GM21381 (cell line): Measurements from ENCODE around the gene MPZL3.
A peak's percentile ranks its signal among the peaks of the same experiment; 100 is the strongest.

ENCODE experiments used
- ATAC-seq: cut with Tn5 transposase; IDR thresholded peaks from one replicate; pipeline ENCODE4 v1.9.1; 2021; ENCODE audit warnings: mild to moderate bottlenecking, moderate library complexity; ENCODE audit not compliant: unreplicated experiment

Gene MPZL3

DNA sequence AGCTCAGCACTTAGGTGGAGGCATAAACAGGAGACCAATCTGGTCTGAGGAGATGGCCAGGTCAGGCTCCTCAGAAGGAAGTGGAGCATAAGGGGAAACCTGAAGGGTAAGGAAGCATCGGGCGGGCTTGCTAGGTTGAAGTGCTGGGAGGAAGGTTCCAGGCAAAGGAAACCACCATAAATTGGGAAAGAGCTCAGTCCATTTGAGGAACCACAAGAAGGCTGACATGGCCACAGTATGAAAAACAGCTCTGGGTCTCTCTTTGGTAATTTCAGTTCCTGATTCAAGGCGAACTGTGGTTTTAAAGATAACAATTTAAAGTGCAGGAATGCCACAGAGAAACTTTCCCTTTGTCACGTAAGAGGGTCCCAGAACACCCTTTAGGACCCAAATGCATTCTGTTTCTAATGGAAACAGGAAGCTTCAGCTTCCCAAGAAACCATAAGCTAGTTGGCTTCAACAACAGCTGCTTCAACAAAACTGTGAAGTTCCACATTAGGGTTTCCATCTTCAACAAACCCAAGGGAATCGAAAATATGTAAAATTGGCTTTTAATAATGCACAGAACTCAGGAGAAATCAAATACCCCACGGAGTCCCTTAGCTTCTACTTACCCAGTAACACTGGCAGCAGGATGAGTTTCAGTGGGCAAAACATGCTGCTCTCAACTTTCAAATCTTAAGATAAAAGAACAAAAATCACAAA lies 37.8 kb downstream of the MPZL3 start:
- no peak for ATAC-seq

DNA sequence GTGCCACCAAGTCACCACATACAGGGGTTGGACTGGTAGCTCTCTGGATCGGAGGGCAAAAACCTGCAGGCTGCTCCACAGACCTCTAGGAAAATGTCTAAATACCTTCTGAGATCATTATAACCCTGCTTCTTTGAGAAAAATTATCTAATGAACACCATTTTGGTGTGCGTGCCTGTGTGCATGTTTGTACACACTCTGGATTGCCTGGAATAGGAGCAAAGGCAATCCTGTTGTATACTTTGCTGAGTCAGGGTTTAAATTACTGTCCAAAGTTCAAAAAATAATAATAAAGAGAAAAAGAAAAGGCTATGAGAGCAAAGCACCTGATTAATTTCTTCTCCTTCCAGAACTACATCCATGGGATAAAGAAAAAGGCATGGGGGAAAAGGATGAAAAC lies 38.4 kb downstream of the MPZL3 start:
- ATAC-seq: no peak

DNA sequence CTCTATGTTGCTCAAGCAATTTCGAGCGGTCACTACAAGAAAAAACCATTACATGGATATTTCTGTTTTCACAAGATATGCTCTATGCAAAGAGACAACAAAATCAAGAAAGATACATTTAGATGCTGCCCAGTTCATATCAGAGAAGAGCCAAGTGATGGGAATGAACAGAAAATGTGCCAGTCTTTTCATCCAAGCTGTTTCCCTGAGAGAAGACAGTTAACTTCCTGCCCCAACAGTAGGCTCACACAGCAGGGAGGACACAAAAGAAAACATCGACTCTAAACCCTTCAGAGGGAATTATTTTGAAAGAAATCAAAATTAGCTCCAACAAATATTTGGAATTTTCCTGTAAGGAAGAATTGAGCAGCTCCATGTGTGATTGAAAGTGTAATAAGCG lies 39.0 kb downstream of the MPZL3 start:
- no peak for ATAC-seq

DNA sequence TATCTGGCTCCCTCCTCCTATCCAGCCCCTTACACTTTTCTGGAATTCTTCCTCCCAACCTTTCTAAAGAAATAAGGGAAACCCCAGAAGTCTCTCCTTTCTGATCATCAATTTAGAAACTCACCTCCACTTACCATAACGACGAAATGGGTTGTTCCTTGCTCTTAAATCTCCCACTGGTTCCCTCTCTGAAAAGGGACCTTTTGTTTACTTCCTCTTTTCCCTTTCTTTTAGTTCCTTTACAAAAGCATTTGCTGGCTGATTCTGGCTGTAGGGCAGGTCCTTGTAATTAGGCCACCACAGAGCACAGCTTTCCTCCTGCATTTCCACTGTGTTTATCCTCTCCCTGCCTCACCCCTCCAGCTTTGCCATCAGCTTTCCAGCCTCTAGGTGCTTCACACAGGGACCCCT lies 39.4 kb downstream of the MPZL3 start:
- ATAC-seq: no peak

DNA sequence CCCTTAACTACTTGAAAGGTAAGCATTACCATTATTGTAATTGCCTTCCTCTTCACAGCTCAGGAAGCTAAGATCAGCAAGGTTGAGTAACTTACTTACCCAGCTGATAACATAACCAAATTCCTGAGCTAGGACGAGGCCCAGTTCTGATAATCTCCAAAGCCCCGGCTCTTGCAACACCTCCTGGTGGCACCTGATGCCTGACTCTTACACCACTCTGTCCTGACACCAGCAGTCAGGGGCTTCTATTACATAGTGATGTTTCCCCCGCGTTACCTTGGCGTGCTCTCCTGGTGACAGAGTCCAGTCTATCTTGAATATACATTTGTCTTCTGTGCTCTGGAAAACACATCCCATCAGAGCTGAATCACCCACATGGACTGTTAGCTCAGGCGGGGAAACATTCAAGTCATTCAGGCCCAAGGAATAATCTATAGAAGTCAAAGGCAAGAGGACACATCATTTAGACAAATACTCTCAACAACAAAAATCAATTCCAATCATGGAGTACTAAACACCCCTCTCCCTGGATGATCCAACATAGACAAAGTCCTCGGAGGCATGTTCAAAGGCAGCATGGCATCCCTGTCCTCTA lies 39.9 kb downstream of the MPZL3 start:
- ATAC-seq: no peak

DNA sequence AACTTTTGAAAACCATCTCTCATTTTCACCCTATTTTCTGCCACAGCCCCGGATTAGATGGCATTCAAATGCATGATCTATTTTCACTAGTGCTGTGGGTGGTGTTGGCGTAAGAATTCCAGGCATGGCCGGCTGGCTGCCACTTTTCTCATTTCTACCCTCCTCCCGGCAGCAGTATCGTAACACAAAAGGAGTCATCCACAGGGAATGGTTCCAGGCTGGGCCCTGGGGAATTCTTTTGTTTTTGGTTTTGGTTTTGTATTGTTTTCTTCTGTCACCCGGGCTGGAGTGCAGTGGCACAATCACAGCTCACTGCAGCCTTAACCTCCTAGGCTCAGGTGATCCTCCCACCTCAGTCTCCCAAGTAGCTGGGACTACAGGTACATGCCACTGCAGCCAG lies 41.2 kb downstream of the MPZL3 start:
- no peak for ATAC-seq

DNA sequence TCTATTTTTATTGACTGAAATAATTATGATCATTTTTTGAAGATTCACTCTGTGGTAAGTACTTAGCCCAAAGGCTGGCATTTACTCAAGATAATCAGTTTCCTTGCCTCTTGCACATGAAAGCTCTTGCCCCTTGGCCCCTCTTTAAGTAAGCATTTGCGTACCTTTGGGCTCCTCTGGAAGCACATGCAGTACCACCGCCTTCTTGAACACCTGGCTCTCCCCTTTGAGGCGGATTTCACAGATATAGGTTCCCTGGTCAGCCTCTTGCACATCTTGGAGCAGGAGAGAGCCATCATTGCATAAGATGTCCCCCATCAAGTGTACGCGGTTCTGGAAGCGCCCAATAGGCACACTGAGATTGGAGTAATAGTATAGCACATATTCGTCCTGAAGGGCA lies 41.8 kb downstream of the MPZL3 start:
- no peak for ATAC-seq

DNA sequence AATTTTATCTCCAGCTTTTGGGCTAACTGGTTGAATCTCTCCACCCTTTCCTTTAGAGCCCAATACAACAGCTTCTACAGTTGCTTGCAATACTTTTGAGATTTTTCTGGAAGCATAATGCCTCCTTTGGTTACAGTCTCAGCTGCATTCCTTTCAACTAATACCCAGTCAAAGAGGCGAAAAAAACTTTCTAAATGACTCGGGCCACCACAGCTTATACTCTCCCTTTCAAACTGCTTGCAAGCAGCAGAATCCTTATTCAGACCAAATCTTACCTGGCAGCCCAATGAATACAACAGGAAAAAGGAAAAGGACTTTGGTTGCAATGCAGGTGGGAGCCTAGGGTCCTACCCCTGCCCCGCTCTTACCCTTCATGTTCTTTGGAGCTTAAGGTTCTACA lies 43.1 kb downstream of the MPZL3 start:
- no peak for ATAC-seq

DNA sequence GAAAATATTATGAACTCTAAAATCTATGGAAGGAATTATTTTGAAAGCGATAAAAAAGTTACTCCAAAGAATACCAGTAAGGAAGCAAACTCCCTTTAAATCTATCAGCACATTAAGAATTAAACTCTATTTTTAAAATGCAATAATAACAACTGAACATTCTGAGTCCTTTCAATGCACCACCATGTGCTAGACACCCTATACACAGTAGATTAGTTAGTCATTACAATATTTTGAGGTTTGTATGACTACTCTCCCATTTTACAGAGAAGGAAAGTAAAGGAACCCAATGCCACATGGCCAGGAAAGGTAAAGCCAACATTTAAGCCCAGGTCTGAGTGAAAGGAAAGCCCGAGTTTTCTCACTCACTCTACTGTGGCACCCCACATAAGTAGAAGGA lies 45.1 kb downstream of the MPZL3 start:
- no peak for ATAC-seq

DNA sequence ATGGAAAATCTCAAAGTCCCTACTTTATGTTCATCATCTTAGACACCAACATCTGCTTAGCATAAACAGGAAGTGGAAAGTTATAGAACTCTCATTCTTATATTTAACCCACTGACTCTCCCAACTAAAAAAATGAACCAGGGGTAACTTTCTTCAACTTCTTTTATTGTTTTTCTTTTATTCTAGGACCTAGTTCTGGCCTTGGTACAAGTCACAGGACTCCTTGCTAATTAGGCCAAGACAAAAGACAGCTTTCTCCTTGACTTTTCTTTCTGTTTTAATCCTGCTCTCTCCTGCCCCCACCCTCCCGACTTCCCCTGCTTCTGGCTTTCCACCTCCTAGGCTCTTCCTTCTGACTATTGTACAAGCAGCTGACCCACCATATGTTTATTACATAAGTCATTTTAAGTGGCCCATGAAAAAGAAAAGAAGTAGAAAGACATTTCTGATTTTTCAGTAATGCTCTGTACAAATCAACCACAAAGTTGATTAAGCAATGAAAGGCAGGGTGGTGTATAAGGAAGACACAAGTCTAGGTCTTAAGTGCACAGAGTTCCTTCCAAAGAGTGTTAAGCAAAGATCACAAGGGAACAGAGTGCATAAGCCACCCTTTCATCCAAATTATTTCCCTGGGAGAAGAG lies 45.7 kb downstream of the MPZL3 start:
- no peak for ATAC-seq

DNA sequence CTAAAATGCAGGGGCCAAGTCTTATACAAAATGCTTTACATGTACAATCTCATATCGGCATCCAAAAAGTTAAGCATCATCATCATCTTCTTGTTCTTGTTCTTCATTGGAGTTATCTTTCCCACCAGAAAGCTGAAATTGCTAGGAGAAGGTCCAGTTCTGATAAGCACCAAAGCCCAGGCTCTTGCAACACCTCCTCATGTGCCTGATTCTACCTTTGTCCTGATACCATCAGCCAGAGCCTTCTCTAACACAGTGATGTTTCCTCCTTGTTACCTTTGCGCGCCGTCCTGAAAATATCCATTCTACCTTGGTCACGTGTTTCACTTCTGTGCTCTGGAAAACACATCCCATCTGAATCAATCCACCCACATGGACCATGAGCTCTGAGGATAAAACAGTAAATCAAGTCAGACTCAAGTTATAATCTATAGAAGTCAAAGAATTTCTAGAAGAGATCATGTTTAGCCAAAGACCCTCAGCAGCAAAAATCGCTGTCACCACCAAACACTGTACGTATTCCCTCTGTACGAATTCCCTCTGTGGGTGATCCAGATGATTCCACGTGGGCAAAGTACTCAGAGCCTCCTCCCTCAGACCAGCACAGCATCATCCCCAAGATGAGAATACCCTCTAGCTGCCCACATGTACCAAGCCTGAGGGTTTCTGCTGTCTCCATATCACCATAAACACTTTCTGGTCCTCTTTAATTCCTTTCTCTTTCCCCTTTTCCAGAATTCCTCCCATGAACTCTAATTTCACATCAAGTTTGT lies 46.4 kb downstream of the MPZL3 start:
- no peak for ATAC-seq

DNA sequence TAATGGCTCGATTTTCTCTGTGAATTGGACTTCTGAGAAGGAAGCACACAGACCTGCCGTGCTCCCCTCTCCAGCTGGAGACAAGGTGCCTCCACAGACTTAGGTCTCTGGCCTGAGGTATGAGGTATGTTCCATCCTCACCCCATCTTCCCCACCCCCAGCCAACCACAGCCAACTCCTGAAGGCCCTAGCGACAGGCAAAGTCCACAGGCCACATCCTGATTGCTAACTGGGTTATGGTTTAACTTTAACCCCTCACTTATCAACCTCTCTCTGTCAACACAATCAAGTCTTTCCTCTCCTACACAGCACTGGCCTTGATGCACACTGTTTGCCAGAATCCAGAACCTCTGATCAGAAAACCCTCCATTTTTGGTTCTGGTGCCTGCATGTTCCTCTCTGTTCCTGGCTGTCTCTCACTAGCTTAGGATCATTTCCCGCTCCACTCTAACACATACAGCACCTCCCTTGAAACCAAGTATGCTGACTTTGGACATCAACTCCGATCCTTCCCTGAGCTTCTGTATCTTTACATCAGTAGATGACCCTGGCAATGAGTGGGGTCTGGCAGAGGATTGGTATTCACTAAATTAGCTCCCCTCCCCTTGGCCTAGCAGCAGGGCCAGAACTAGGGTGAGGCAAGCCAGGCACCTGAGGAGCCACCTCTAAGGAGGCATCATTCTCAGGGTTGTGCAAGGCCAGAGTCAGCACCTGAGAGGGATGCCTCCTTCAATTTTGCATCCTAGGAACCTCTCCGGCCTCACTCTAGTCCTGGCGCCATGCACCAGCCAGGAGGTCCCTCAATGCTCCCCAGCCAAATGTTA lies 49.4 kb downstream of the MPZL3 start:
- ATAC-seq: peak; percentile 53

DNA sequence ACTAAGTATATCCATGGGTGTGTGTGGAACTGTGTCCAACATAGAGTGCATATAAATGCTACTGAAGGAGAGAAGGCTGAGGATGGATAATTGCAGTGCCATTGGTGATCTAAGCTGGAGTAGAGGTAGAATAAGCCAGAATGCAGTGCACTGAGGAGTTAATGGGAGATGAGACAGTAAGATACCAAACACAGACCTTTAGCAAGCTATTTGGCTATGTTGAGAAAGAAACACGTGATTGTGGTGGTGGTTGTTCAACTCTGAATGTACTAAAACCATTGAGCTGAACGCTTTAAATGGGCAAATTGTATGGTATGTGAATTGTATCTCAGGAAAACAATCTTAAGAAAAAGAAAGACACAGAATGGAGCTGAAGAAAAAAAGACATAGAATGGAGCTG lies 50.2 kb downstream of the MPZL3 start:
- no peak for ATAC-seq

DNA sequence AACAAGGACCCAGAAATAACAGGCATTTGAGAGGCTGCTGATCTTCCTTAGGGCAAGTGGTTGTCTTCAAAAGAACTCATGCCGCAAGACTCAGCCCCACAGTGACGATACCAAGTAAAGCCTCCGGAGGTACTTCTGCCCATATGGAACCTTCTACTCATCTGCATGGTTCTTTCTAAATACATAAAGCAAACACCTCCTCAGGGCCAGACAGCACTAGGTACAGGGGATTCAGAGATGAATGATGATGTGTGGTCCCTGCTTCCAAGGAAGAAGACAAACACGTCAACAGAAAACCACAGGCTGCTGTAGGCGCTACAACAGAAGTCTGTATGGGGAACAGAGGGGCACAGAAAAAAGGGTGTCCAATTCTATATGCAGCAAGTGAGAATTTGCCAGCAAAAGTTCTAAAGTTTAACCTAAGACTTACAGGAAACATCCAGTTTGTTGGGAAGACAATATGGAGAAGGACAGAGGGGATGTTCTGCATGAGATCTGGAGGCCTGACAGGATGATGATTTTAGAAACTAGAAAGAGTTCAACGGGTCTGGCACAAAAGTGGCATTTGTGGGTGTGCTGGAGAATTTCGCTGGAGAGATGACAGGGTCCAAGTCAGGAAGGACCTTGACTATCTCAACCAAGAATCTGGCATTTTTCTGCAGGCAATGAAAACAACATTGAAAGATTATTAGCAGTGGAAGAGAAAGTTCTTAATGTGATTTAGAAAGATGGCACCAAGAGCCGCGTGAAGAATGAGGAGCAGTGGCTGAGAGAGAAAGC lies 51.1 kb downstream of the MPZL3 start:
- ATAC-seq: no peak

DNA sequence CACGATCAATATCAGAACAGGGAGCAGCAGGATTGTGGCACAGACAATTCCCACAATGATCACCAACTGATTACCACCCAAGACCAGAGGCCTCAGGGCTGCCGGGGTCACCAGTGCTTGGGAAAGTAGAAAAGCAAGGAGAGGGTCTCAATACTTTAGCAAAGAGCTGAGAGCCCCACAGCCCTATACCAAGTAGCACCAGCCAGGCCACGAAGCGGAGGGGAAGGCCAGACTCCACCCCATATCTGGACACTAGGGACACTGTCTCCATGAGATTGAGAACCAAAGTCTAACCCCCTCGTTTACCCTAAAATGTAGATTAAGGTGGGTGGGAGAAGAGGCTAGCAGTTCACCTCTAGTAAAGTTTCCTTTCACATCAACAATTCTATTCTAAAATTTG lies 51.7 kb downstream of the MPZL3 start:
- no peak for ATAC-seq

DNA sequence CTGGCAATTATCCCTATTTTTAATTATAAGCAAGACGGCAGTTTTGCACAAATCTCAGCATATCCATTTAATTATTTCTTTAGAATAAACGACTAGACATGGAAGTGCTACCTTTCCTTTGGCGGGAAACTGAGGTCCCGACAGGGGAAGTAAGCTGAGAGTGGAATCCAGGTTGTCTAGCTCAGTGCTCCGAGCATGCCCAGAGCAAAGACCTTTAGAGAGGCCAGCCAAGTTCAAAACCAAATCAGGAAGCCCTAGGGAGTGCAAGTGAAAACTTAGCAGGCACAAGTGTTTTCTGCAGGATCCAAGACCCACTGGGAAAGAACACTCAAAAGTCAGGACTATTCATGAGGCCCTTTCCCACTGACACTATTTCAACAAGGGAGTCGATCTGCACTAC lies 53.0 kb downstream of the MPZL3 start:
- no peak for ATAC-seq

DNA sequence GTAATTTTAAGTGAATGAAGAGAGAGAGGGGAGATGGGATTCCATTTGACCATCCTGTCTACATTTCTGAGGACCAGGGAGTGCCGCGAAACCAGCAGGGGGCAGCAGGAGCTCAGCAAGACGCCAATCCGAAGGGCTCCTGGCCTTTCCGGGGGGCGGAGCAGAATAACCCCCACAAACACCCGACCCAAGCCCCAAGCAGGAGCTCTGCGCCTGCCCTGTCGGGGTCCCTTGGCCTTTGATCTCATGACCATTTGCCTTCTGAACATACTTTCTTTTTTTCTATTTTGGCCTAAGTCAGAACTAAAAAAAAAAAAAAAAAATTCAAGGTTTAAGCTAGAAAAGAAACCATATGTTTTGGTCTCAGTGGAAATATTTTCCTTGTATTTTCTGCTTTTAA lies 53.8 kb downstream of the MPZL3 start:
- ATAC-seq: no peak

DNA sequence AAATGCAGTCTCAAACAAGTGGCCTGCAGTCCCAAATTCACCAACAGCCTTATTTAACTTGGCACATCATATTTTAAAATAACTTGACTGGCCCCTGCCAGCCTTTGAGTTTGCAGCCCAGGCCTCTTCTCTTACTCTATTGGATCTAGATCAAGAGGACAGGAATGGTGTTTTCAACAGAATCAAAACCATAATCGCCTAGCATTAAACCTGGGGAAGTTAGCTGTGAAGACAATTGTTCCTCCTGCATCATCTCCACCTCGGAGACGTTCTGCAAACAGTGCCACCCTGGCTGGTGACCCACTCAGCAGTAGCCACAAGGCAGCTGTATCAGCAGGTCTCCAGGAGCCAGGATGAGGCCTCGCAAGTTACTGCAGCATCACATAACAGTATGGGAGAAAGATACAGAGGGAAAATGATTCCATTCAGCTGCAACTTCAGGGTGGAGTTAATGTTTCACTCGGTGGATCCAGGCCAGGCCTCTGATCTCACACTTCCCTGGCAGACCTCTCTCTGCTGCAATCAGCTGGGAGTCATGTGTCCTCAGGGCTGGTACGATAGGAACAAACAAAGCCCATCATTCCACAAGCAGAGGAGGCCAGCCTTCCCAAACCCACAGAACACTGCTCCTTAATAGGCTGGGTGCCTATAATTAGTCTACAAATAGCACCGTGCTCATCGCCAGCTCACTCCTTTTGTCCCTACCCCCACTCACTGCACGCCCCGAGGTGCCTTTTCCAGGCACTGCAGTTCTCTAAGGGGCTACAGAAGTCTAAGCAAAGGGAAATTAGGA lies 57.1 kb downstream of the MPZL3 start:
- ATAC-seq: no peak

DNA sequence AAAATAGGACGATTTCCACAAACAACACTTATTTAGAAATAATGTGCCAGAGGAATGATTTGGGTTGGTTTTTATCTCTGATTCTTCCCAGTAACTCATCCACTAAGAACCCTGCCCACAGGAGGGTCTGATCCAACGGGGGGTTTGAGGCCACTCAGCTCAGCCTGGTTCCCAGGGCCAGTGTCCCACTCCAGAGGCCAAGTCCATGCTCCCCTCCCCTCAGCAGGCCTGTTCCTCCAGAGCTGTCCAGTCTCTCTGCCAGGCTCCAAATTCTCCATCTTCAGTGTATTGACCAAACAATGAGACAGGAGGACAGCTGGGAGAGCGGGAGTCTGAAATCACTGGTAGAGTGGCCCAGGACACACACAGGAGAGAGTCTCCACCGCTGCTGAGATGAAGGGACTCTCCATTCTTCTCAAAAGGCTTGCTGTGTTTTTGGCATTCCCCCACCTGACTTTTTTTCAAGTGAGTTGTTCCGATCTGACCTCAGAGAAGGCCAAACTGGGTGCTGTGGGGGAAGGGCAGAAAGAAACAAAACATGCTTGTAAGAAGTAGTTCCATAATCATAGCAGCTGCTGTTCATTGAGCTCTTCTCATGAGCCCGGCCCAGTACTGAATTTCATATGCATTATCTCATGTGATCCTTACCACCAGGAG lies 58.1 kb downstream of the MPZL3 start:
- ATAC-seq: no peak
